ENCODE results near the gene MOB2. TPM values are rescaled to one million over a fixed set of nuclear protein-coding genes. Genes with fewer than 3 reads are reported as not detected.

Gene MOB2
- total and polyA plus RNA-seq, 2 donors (not counting 1 experiment from before 2014, with no cell fraction given): 13.1 to 30.1 TPM

DNA sequence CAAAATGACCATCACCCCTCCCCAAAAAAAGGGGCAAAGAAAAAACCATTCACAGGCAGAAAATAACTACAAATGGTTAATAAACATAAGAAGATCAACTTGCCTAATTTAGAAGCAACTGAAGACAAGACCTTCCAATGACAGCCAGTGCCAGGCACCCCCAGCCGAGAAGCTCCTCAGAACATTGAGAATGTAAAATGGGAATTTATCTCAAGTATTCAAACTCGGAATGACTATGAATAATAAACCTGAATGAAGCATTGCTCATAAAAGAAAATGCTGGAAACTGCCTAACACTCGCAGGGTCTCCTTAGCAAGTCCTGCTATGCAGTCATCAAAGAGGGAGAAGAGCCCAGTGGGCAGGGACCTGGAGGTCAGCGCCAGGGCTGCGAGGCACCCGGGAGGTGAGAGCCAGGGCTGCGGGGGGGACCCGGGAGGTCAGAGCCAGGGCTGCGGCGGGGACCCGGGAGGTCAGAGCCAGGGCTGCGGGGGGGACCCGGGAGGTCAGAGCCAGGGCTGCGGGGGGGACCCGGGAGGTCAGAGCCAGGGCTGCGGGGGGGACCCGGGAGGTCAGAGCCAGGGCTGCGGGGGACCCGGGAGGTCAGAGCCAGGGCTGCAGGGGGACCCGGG is 23.2 kb upstream of the MOB2 start:
- no peak overlapping the region for H3K4me3 ChIP-seq (replicated peaks in 1 of 4; ENCODE audit: control extremely low read depth in 1 of 4, insufficient read depth in 1 of 4, low read depth in 3 of 4, low read length in 4 of 4)
- no peaks in the 10 kb centered on the region for H3K4me1 ChIP-seq (ENCODE audit: control insufficient read depth, extremely low read depth, insufficient read depth, low read length)
- DNase-seq (ENCODE audit: low read depth in 2 of 2): no peak
- H3K27me3 ChIP-seq (ENCODE audit: control insufficient read depth, insufficient read depth, low read length): no peaks in the 10 kb centered on the region
- no peak overlapping the region for H3K27ac ChIP-seq (ENCODE audit: insufficient read depth, low read length)
- no peak overlapping the region for H3K4me2 ChIP-seq (ENCODE audit: extremely low read depth, insufficient read depth, low read length)
- no peaks in the 10 kb centered on the region for H3K9me3 ChIP-seq (ENCODE audit: control insufficient read depth, insufficient read depth, low read depth, low read length)
- H3K36me3 ChIP-seq (ENCODE audit: control insufficient read depth, insufficient read depth, low read length): no peaks in the 10 kb centered on the region
- no peak for TF ChIP-seq EZH2 (IDR thresholded peaks at IDR 0.05; ENCODE audit: low read length, missing control alignments)
- TF ChIP-seq, protein P1, sequence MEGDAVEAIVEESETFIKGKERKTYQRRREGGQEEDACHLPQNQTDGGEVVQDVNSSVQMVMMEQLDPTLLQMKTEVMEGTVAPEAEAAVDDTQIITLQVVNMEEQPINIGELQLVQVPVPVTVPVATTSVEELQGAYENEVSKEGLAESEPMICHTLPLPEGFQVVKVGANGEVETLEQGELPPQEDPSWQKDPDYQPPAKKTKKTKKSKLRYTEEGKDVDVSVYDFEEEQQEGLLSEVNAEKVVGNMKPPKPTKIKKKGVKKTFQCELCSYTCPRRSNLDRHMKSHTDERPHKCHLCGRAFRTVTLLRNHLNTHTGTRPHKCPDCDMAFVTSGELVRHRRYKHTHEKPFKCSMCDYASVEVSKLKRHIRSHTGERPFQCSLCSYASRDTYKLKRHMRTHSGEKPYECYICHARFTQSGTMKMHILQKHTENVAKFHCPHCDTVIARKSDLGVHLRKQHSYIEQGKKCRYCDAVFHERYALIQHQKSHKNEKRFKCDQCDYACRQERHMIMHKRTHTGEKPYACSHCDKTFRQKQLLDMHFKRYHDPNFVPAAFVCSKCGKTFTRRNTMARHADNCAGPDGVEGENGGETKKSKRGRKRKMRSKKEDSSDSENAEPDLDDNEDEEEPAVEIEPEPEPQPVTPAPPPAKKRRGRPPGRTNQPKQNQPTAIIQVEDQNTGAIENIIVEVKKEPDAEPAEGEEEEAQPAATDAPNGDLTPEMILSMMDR (conservative IDR thresholded peaks at IDR 0.05 in 1 of 2, IDR thresholded peaks at IDR 0.05 in 1 of 2; ENCODE audit: low read depth in 1 of 2, low read length in 2 of 2): no peak
- H3K9ac ChIP-seq (ENCODE audit: insufficient read depth, low read length): no peak overlapping the region
- peaks cover 2% of the 10 kb centered on the region for H3K79me2 ChIP-seq (ENCODE audit: control insufficient read depth, insufficient read depth, low read length)
- H4K20me1 ChIP-seq (ENCODE audit: control insufficient read depth, extremely low read depth, insufficient read depth, low read length): no peaks in the 10 kb centered on the region
- no peak overlapping the region for H2AFZ ChIP-seq (ENCODE audit: low read length)

DNA sequence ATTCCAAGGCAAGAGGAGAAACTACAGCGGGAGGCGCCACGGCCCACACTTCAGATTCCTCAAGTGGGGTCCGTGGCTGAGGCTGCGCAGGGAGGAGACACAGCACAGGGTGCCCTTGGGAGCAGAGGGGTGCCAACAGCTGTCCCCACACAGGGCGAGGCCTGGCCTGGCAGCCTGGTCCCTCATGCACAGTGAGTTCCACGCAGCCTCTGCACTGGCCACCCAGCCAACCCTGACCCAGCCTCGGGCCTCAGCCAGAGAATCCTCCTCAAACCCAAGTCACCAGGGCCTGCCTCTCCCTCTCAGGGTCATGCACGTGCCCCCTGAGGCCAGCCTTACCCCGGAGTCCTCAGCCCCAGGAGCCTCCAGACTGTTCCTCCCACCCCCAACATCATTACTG is 22.4 kb upstream of the MOB2 start:
- Histone ChIP-seq H3K9ac (ENCODE audit: insufficient read depth, low read length) (no peak overlapping the region), H3K79me2 (ENCODE audit: control insufficient read depth, insufficient read depth, low read length) (peaks cover 2% of the 10 kb centered on the region), H3K4me1 (ENCODE audit: control insufficient read depth, extremely low read depth, insufficient read depth, low read length) (no peaks in the 10 kb centered on the region), H3K9me3 (ENCODE audit: control insufficient read depth, insufficient read depth, low read depth, low read length) (no peaks in the 10 kb centered on the region), H3K36me3 (ENCODE audit: control insufficient read depth, insufficient read depth, low read length) (no peaks in the 10 kb centered on the region), H3K27ac (ENCODE audit: insufficient read depth, low read length) (no peak overlapping the region), H3K4me3 (replicated peaks in 1 of 4; ENCODE audit: control extremely low read depth in 1 of 4, insufficient read depth in 1 of 4, low read depth in 3 of 4, low read length in 4 of 4) (no peak overlapping the region), H3K27me3 (ENCODE audit: control insufficient read depth, insufficient read depth, low read length) (no peaks in the 10 kb centered on the region), H3K4me2 (ENCODE audit: extremely low read depth, insufficient read depth, low read length) (no peak overlapping the region), H2AFZ (ENCODE audit: low read length) (no peak overlapping the region), H4K20me1 (ENCODE audit: control insufficient read depth, extremely low read depth, insufficient read depth, low read length) (no peaks in the 10 kb centered on the region)
- TF ChIP-seq, protein P1 (conservative IDR thresholded peaks at IDR 0.05 in 1 of 2, IDR thresholded peaks at IDR 0.05 in 1 of 2; ENCODE audit: low read depth in 1 of 2, low read length in 2 of 2): no peak
- TF ChIP-seq EZH2 (IDR thresholded peaks at IDR 0.05; ENCODE audit: low read length, missing control alignments): no peak
- DNase-seq (ENCODE audit: low read depth in 2 of 2): no peak

GRCh38 chr11:1508491-1508891 is 21.9 kb upstream of the MOB2 start:
- Histone ChIP-seq H2AFZ (ENCODE audit: low read length) (no peak overlapping the region), H3K9me3 (ENCODE audit: control insufficient read depth, insufficient read depth, low read depth, low read length) (no peaks in the 10 kb centered on the region), H3K4me2 (ENCODE audit: extremely low read depth, insufficient read depth, low read length) (no peak overlapping the region), H4K20me1 (ENCODE audit: control insufficient read depth, extremely low read depth, insufficient read depth, low read length) (no peaks in the 10 kb centered on the region), H3K4me1 (ENCODE audit: control insufficient read depth, extremely low read depth, insufficient read depth, low read length) (no peaks in the 10 kb centered on the region), H3K36me3 (ENCODE audit: control insufficient read depth, insufficient read depth, low read length) (no peaks in the 10 kb centered on the region), H3K79me2 (ENCODE audit: control insufficient read depth, insufficient read depth, low read length) (peaks cover 2% of the 10 kb centered on the region), H3K27me3 (ENCODE audit: control insufficient read depth, insufficient read depth, low read length) (no peaks in the 10 kb centered on the region), H3K9ac (ENCODE audit: insufficient read depth, low read length) (no peak overlapping the region), H3K27ac (ENCODE audit: insufficient read depth, low read length) (no peak overlapping the region), H3K4me3 (replicated peaks in 1 of 4; ENCODE audit: control extremely low read depth in 1 of 4, insufficient read depth in 1 of 4, low read depth in 3 of 4, low read length in 4 of 4) (no peak overlapping the region)
- TF ChIP-seq, protein P1 (conservative IDR thresholded peaks at IDR 0.05 in 1 of 2, IDR thresholded peaks at IDR 0.05 in 1 of 2; ENCODE audit: low read depth in 1 of 2, low read length in 2 of 2): no peak
- no peak for DNase-seq (ENCODE audit: low read depth in 2 of 2)
